PFSK-1 (cell line): Measurements from ENCODE around the gene COL8A1.

ENCODE experiments used
- FOXP2 ChIP-seq: optimal IDR thresholded peaks from 2 replicates; pipeline ENCODE3; 2011; ENCODE audit warnings: borderline replicate concordance, control low read depth, inconsistent platforms; ENCODE audit not compliant: insufficient read depth; ENCODE audit errors: extremely low read length, extremely low read depth
- POLR2AphosphoS5 ChIP-seq: IDR thresholded peaks from 2 replicates; pipeline ENCODE4 v1.6.1; 2012; ENCODE audit warnings: low read depth, mild to moderate bottlenecking, control low read depth, low read length, moderate library complexity
- REST ChIP-seq, 2 experiments: IDR thresholded peaks; 2 replicates each; pipeline versions ENCODE4 v1.6.1 to v1.8.0; 2011 to 2012; ENCODE audit warnings: low read depth in 2 of 2, low read length in 2 of 2, control low read depth in 1 of 2, inconsistent platforms in 1 of 2, mild to moderate bottlenecking in 1 of 2, moderate library complexity in 1 of 2; ENCODE audit not compliant: insufficient read depth in 1 of 2
- SIN3A ChIP-seq: IDR thresholded peaks from 2 replicates; pipeline ENCODE4 v1.6.1; 2012; ENCODE audit warnings: mild to moderate bottlenecking, low read length, moderate library complexity, borderline replicate concordance; ENCODE audit not compliant: insufficient read depth
- TAF1 ChIP-seq: IDR thresholded peaks from 2 replicates; pipeline ENCODE4 v1.6.1; 2012; ENCODE audit warnings: low read length, control low read depth, borderline replicate concordance; ENCODE audit not compliant: insufficient read depth

Gene COL8A1

GRCh38 chr3:99753268-99753975, 115.0 kb downstream of the COL8A1 start:
- TF ChIP-seq FOXP2 (no peak), POLR2AphosphoS5 (no peak), SIN3A (no peak), TAF1 (no peak)

GRCh38 chr3:99755831-99756230, 117.4 kb downstream of the COL8A1 start:
- TF ChIP-seq REST (IDR thresholded peaks at IDR 0.05; ENCODE audit: insufficient read depth in 1 of 2, low read depth in 2 of 2, low read length in 2 of 2) (no peak), POLR2AphosphoS5 (no peak), SIN3A (no peak), TAF1 (no peak), FOXP2 (no peak)

- TF ChIP-seq FOXP2 (no peak), TAF1 (no peak), REST (IDR thresholded peaks at IDR 0.05; ENCODE audit: insufficient read depth in 1 of 2, low read depth in 2 of 2, low read length in 2 of 2) (no peak), POLR2AphosphoS5 (no peak), SIN3A (no peak)
These were observed 119.6 kb downstream of the COL8A1 start for GRCh38 chr3:99757966-99758365.

GRCh38 chr3:99758502-99759177, 120.2 kb downstream of the COL8A1 start:
- TF ChIP-seq SIN3A: no peak
- no peak for TF ChIP-seq FOXP2
- no peak for TF ChIP-seq TAF1

- no peak for TF ChIP-seq REST (IDR thresholded peaks at IDR 0.05; ENCODE audit: insufficient read depth in 1 of 2, low read depth in 2 of 2, low read length in 2 of 2)
- no peak for TF ChIP-seq SIN3A
- TF ChIP-seq FOXP2: no peak
- no peak for TF ChIP-seq TAF1
- TF ChIP-seq POLR2AphosphoS5: no peak
These were observed 121.6 kb downstream of the COL8A1 start for GRCh38 chr3:99760031-99760430.

GRCh38 chr3:99760629-99761028, 122.2 kb downstream of the COL8A1 start:
- TF ChIP-seq FOXP2 (no peak), TAF1 (no peak), SIN3A (no peak), REST (IDR thresholded peaks at IDR 0.05; ENCODE audit: insufficient read depth in 1 of 2, low read depth in 2 of 2, low read length in 2 of 2) (no peak), POLR2AphosphoS5 (no peak)
